ENCODE results near the gene FGGY.

The FGGY gene

DNA sequence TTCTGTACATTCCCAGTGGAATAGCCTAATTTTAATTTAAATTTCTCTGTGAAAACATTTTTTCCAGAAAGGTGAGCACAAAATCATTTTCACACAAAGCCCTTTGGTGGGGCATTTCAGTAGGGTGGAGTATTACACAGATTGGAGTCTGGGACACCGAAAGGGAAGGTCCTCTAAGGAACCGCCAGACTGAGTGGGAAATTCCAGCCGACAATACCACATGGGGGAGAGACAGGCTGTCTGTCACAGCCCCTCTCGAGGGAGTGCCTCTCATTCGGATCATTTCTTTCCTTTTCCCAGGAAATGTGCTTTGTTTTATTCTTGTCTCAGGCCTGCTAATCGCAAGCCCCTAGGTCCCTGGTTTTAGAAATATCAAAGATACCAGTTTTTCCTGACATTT lies 367.3 kb downstream of the FGGY start:
- no peak for FAIRE-seq

DNA sequence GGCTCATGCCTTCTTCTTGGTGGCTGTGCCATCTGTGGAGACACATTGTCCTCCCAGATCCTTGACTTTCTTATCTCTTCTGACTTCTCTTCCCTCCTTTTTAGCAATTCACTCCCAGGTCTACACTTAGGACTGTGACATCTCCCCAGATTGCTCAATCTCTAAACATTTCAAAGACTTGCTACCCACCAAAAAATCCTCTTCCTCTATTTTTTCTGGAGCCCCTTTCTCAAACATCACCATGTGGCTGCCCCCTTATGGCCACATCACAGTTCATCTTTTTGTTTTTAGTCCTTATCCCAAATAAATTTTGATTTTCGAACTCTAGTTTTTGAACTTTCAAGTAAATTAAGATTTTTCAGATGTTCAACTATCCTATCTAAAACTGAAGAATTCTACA lies 369.2 kb downstream of the FGGY start:
- FAIRE-seq, result no peak

DNA sequence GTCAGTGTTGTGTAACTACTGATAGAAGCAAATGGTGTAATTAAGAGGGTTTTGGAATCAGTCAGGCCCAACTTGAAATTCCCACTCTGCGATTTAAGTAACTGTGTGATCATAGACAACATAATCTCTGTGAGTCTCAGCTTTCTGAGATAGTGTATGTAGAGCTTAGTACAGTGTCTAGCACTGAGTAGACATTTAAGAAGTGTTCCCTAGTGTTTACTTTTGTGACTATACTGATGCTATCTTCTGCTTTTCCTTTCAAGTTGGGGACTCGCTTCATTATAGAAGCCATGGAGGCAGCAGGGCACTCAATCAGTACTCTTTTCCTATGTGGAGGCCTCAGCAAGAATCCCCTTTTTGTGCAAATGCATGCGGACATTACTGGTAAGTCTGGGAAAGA lies 370.1 kb downstream of the FGGY start:
- no peak for FAIRE-seq

GRCh38 chr1:59669752-59670312 lies 372.9 kb downstream of the FGGY start:
- no peak for FAIRE-seq

- FAIRE-seq, result no peak
These were observed 373.8 kb downstream of the FGGY start for GRCh38 chr1:59670662-59671061.

GRCh38 chr1:59671066-59671952 lies 374.4 kb downstream of the FGGY start:
- FAIRE-seq, result no peak

DNA sequence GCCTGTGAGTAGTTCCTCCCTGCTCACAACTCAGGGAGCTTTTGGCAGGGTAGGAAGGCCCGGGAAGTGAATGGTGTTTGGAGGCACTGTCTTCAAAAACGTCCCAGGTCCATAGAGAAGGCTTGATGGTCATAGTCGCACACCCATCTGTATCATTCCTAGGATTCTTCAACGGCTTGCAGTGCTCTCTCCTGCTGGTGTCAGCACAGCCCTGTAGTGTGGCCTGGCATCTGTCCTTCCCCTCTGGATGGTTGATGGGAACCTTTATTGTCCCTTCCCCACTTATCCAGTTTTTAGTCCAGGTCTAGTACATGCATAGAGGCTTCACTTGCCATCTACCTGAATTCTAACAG lies 375.0 kb downstream of the FGGY start:
- no peak for FAIRE-seq

DNA sequence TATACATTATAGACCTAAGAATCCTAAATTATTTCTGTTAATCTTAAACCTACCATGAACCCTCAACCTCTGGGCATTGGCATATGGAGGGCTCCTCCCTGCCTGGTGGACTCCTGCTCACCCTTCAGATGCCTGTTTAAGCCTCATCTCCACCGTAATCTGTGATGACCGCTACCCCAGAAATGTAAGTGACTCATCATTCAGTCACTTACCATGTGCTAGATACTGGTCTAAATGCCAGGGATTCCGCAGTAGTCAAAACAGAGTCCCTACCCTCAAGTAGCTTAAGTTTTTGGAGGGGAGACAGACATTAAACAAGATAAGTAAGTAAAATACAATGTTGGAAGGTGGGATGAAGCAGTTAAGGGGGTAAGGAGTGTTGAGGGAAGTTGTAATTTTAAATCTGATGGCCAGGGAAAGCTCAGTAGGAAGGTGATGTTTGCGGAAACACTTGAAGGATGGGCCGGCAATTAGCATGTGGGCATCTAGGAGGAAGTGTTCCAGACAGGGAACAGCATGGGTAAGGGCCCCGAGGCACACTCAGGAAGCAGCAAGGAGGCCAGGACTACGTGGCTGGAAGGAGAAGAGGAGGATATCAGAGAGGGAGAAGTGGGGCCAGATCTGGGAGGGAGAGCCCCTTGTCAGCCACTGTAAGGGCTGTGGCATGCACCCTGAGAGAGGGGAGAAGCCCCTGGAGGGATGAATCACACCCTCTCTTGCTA lies 376.1 kb downstream of the FGGY start:
- no peak for FAIRE-seq

DNA sequence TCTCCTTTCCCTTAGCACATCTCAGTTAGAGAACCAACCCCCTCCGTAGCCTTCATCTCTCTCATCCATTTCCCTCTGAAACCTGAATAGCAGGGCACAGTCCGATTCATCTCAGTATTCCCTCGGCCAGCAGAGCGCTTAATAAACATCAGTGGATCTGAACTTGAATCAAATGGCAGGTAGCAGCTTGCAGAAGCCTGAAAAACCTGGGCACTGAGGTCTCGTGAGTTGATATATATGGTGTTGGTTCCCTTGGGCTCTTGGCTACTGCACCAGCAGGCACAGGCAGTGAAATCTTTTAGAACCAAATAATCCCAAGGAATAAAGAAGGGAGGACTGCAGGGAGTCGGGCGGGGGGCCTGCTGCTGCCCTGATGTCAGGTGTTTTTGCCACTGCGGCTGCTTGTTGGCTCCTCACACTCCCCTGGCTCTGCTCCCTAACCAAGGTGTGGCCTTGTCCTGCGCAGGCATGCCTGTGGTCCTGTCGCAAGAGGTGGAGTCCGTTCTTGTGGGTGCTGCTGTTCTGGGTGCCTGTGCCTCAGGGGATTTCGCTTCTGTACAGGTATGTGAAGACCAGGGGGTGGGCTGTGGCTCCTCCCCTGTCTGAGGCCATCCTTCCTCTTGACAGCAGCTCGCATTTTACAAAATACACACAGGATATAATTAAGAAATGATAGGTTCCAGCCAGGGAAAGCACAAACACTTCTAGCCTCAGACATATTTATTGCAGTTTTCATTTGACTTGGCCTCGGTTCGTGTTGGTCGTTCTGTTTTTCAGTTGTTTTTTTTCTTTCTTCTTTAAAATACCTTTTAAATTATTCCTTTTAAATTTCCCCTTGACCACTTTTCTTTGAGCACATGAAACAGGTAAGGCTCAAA lies 376.9 kb downstream of the FGGY start:
- FAIRE-seq, result no peak

- no peak for FAIRE-seq
These were observed 377.7 kb downstream of the FGGY start for GRCh38 chr1:59674595-59674994.

DNA sequence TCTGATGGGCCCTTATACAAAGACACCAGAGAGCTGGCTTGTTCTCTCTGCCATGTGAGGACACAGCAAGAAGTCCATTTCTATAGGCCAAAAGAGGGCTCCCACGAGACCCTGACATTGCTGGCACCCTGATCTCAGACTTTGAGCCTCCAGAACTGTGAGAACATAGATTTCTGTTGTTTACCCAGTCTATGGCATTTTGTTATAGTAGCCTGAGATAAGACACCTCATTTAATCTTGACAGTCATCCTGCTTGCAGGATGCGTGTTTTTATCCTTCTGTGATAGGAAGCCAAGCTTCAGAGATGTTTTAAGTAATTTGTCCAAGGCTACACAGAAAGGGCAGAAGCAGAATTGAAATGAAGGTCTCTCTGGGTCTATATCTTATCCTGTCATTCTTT lies 379.0 kb downstream of the FGGY start:
- no peak for FAIRE-seq

GRCh38 chr1:59678040-59678439 lies 381.1 kb downstream of the FGGY start:
- FAIRE-seq, result no peak

GRCh38 chr1:59678493-59679228 lies 381.8 kb downstream of the FGGY start:
- FAIRE-seq, result no peak

DNA sequence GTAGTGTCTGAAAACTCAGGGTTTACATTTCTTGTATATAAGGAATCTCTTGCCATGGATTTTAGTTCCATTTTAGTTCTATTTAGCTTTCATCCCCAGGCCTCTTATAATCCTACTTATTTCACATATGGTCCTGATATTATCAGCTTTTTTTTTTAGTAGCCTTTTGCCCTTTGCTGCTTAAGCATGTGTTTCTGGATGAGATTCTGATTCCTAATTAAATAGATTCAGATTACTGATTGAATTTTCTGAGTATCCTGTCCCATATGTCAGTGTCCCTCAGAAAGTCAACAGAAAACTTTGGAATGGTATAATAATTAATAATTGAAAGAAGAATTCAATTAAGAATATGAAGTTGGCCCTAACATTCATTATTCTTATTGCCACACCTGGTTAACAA lies 383.1 kb downstream of the FGGY start:
- FAIRE-seq, result no peak

- FAIRE-seq, result no peak
These were observed 385.6 kb downstream of the FGGY start for GRCh38 chr1:59682396-59683080.

DNA sequence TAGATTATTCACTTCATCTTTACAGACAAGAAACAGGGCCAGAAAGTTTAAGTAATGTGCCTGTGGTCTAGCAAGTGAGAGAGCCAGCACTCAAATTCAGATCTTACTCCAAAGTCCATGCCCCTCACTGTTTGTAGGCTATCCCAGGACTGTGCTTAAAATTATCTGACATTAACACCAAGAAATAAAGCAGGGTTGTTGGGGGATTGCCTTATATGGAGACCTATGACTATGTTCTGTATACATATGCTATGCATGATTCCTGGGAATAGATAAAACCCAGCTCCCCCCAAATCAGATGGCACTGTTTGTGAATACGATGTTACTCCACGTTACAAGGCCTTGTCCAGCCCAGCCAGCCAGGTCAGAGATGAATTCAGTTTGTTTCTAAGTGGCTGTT lies 386.3 kb downstream of the FGGY start:
- no peak for FAIRE-seq

DNA sequence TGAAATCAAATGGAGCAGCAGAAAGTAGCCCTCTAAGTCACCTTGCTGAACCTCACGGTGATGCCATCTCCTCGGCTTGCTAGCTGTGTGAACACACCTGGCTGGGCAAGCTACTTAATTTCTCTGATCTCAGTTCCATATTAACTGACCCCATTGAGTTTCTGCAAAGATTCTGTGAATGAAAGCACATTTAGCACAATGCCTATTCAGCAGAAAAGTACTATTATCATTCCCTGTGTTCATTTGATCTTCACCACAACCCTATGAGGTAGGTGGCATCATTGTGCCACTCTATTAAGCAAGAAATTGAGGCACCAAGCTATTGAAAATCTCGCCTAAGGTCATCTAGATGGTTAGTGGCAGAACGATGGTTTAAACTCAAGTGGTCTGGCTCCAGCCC lies 387.8 kb downstream of the FGGY start:
- FAIRE-seq, result no peak

- FAIRE-seq, result no peak
These were observed 388.2 kb downstream of the FGGY start for GRCh38 chr1:59685101-59685500.

DNA sequence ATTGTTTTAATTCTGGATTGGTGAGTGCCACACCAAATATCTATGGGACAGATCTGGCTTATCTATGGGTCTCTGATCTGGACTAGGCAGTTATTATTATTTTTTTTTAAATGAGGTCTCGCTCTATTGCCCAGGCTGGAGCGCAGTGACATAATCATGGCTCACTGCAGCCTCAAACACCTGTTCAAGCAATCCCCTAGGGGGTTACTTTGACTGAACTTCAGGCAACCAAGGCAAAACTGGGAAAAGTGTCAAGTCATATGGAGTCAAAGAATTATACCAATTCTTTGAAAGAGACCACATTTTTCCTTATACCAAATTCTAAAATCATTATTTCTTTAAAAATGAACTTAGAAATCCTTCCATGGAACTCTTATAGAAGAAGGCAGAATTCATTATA lies 388.8 kb downstream of the FGGY start:
- FAIRE-seq, result no peak

DNA sequence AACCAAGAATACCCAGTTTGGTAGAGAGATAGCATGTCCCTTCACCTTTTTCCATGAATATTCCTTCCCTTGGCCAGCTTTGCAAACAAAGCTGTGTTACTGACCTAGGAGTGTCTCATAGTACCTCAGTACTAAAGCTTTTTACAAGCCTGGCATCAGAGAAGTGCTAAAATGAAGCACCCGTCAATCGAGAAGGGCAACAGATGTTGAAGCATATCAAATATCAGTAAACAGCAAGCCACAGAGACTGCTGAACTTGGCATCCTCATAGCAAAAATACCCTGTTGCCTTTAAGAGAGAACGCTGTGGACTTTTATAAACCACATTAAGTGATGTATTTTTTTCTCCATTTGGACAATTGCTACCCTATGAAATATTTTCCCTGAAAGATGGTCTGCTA lies 389.3 kb downstream of the FGGY start:
- no peak for FAIRE-seq

DNA sequence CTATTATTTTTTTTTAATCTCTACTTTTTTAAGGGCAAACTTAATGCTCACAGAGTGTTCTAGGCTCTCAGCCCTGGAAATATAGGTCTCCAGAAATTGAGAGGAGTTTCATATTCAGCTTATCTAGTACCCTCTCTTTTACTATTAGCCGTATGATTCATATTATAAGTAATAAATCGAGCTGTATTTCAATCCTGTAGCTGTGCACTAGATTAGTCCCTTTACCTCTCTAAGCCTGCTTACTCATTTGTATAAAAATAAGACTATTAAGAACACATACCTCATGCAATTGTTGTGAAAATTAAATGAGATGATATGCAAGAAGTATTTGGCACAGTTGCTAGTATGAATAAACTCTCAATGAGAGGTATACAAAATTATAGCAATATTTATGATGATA lies 389.7 kb downstream of the FGGY start:
- FAIRE-seq, result no peak

- no peak for FAIRE-seq
These were observed 390.2 kb downstream of the FGGY start for GRCh38 chr1:59687081-59687480.

Data from endometrium (tissue), 2 donors.